Heart left ventricle (tissue), 16 donors: Measurements from ENCODE around the gene MBP. TPM values are rescaled to one million over a fixed set of nuclear protein-coding genes. Genes with fewer than 3 reads are reported as not detected.

Source experiments
- ATAC-seq, 4 donors: fragments of 200-7000 bp; cut with Tn5 transposase; one replicate each; pipeline ENCODE4 v1.9.1; 2020 to 2022; ENCODE audit warnings: moderate library complexity in 4 of 4, mild to moderate bottlenecking in 3 of 4, moderate number of reproducible peaks in 1 of 4
- DNase-seq, 5 donors: peaks; one replicate each; pipeline ENCODE4 v3.0.0-alpha.2; 2020
- H3K27ac ChIP-seq, 12 donors: fragments of 200-600 bp; sonication (generic) in 4 of 12; one replicate each; pipeline versions ENCODE4 v1.5.0 to v1.8.0; 2016 to 2022; ENCODE audit warnings: mild to moderate bottlenecking in 2 of 12
- H3K27me3 ChIP-seq, 9 donors: fragments of 200-600 bp; sonication (generic) in 2 of 9; one replicate each; pipeline versions ENCODE4 v1.5.1 to v1.8.0; 2016 to 2022; ENCODE audit warnings: mild to moderate bottlenecking in 3 of 9
- H3K36me3 ChIP-seq, 9 donors: fragments of 200-600 bp; sonication (generic) in 2 of 9; one replicate each; pipeline versions ENCODE4 v1.5.0 to v1.8.0; 2018 to 2022; ENCODE audit warnings: mild to moderate bottlenecking in 2 of 9
- H3K4me1 ChIP-seq, 12 donors: fragments of 200-600 bp; sonication (generic) in 4 of 12; one replicate each; pipeline versions ENCODE4 v1.5.0 to v1.8.0; 2016 to 2022; ENCODE audit warnings: mild to moderate bottlenecking in 3 of 12
- H3K4me3 ChIP-seq, 12 donors: fragments of 200-600 bp; sonication (generic) in 4 of 12; one replicate each; pipeline versions ENCODE4 v1.5.0 to v1.8.0; 2017 to 2022; ENCODE audit warnings: mild to moderate bottlenecking in 9 of 12, moderate library complexity in 4 of 12
- H3K9me3 ChIP-seq, 12 donors: fragments of 200-600 bp; sonication (generic) in 4 of 12; one replicate each; pipeline versions ENCODE4 v1.5.0 to v1.8.0; 2016 to 2022; ENCODE audit warnings: mild to moderate bottlenecking in 1 of 12
- POLR2A ChIP-seq, 2 donors: fragments of 450-650 bp; IDR thresholded peaks; one replicate each; pipeline ENCODE4 v1.6.1; 2017; ENCODE audit warnings: antibody characterized with exemption in 2 of 2, mild to moderate bottlenecking in 2 of 2, moderate library complexity in 2 of 2
- WGBS, 4 donors: extraction: QIAGEN DNeasy Blood & Tissue Kit in 2 of 4; methylation state at CpG; one replicate each; pipeline versions ENCODE4 v1.1.5 to v1.1.7; 2013 to 2018; 5-methylcytosine and 5-hydroxymethylcytosine counted together
- intact Hi-C, 10 donors: fragments of 100-400 bp; cut with DNase I; formaldehyde crosslinking; loops; one replicate each; pipeline versions ENCODE4 v1.11.1 to v1.14.2; 2022
- polyA plus RNA-seq, 2 donors: library from polyadenylated mRNA; stranded (reverse); fragments of 200-250 nt; gene quantifications; one replicate each; pipeline ENCODE4 v1.2.3, GENCODE V29; 2013
- total RNA-seq, 9 donors: library from RNA; depleted of rRNA in 2 of 9; stranded (reverse); fragments of >200 nt in 2 of 9; fragmentation: NEBNext Ultra II Directional in 3 of 9; extraction: Animal tissue kit (Norgen Biotek cat#: 25700) in 3 of 9; gene quantifications; one replicate each; pipeline versions ENCODE4 v1.1.0 to v1.2.4, GENCODE V29; 2016 to 2023
- TF ChIP-seq, protein P1 (sequence below), 12 donors: fragments of 200-600 bp; sonication (generic) in 4 of 12; IDR thresholded peaks; one replicate each; pipeline versions ENCODE4 v1.5.0 to v1.8.0; 2018 to 2022; ENCODE audit warnings: antibody characterized with exemption in 12 of 12, mild to moderate bottlenecking in 5 of 12
- donor health status: ischemic (EF 13 %, LVEDD 7.1; RV severe dilation, severe dysfunction).
- donor health status: healthy with polysubstance abuse.
- donor health status: DM: no; HTN: yes; CAD: no.
- donor health status: DM: no; HTN: no; CAD: no.
- donor health status: ischemic (EF 25% LVEDD 6.9; RV normal size, moderate dysfunction).
- donor health status: ischemic (EF 25% LVEDD 5.7; RV mildly dilated, moderate dysfunction).
- donor health status: healthy.
- donor health status: DM: yes; HTN: yes; CAD: no.
- donor health status: ischemic (EF 35%, LVEDD 5.7; RV mildly dilated, moderate dysfunction).
- donor health status: nonischemic (EF 11% LVEDD 7.7; RV severe dilation, severe dysfunction).
- donor health status: DM: yes; HTN: yes; CAD: no.
- donor health status: PGD.
- donor health status: ischemic (EF 29% LVEDD 5.4; RV normal size, mild dysfunction).
- donor health status: nonischemic (EF 23%, LVEDD 6.1; RV moderate dilation, normal function).

MBP gene
- total and polyA plus RNA-seq, 11 donors, result 7.7 to 93.0 (median 31.8) TPM

DNA sequence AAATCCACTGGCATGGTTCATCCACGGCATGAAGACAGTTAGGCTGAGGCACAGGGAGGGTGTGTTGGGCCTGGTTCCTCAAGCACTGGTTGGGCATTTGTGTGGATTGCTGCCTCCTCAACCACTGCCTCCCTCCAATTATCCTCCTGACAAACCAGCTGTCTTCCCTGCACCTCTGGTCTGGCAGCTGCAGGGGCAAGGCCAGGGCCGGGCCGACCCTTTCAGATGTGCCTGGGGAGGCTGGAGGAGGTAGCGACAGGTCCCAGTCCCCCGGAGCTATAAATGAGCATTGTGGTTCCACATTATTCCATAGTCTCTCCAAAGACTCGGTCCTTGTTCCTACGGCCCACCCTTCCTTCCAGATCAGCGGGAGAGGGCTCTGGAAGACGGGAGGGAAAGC is 86.2 kb downstream of the MBP start:
- Histone ChIP-seq H3K4me1 (peaks cover 0 to 16% (median 6%) of the 10 kb centered on the region in 12 donors), H3K9me3 (no peaks in the 10 kb centered on the region), H3K36me3 (peaks cover 0 to 28% (median 0%) of the 10 kb centered on the region in 9 donors), H3K27me3 (no peaks in the 10 kb centered on the region), H3K27ac (no peak overlapping the region), H3K4me3 (no peak overlapping the region)
- 67 to 78% (median 69%) methylated on average over 9 of the region's 9 CpGs for WGBS, 4 donors
- no peak for TF ChIP-seq POLR2A (IDR thresholded peaks at IDR 0.05)
- TF ChIP-seq, protein P1, sequence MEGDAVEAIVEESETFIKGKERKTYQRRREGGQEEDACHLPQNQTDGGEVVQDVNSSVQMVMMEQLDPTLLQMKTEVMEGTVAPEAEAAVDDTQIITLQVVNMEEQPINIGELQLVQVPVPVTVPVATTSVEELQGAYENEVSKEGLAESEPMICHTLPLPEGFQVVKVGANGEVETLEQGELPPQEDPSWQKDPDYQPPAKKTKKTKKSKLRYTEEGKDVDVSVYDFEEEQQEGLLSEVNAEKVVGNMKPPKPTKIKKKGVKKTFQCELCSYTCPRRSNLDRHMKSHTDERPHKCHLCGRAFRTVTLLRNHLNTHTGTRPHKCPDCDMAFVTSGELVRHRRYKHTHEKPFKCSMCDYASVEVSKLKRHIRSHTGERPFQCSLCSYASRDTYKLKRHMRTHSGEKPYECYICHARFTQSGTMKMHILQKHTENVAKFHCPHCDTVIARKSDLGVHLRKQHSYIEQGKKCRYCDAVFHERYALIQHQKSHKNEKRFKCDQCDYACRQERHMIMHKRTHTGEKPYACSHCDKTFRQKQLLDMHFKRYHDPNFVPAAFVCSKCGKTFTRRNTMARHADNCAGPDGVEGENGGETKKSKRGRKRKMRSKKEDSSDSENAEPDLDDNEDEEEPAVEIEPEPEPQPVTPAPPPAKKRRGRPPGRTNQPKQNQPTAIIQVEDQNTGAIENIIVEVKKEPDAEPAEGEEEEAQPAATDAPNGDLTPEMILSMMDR (IDR thresholded peaks at IDR 0.05), result no peak
- DNase-seq, result no peak
- no peak for ATAC-seq
- intact Hi-C loops, result no loop called here

GRCh38 chr18:77045677-77046076 is 86.9 kb downstream of the MBP start:
- ATAC-seq, result no peak
- no peak overlapping the region for H3K27ac ChIP-seq
- WGBS, 4 donors, result 86 to 90% (median 89%) methylated on average over 6 of the region's 6 CpGs

DNA sequence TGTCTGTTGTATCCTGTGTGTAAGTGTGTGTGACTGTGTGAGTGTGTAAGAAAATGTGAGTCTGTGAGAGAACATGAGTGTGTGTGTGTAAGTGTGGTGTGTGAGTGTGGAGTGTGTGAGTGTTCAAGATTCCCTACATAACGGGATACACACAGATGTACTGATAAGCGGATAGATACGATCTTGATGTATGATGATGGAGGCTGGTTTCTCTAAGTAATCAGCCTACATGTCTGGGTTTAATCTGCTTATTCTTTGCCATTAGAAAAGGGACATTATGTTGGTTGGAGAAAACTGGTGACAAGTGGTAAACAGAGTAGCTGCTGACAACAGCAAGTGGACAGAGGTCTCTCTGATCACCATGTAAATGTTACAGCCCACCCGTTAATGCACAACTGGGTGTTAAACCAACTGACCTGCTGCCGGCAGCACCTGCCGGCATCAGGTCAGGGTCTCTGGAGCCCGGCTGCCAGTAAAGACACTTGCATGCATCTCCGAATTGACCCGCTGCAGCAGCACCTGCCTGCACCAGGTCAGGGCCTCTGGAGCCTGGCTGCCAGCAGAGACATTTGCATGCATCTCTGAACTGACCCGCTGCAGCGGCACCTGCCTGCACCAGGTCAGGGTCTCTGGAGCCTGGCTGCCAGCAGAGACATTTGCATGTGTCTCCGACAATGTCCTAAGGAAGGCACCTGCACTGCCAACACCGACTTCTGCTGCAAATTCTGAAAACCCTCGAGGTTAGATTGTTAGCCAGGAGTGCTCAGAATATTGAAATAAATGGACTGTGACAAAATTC is 87.5 kb downstream of the MBP start:
- 66 to 80% (median 76%) methylated on average over 14 of the region's 14 CpGs for WGBS, 4 donors
- H3K36me3 ChIP-seq, result peaks cover 0 to 28% (median 0%) of the 10 kb centered on the region in 9 donors
- peak in 1 of 4 donors; percentile 13 for ATAC-seq
- no peak overlapping the region for H3K27ac ChIP-seq
- H3K4me1 ChIP-seq, result peaks cover 0 to 12% (median 4%) of the 10 kb centered on the region in 12 donors
- H3K9me3 ChIP-seq, result no peaks in the 10 kb centered on the region
- intact Hi-C loops, result no loop called here
- H3K27me3 ChIP-seq, result no peaks in the 10 kb centered on the region
- DNase-seq, result no peak
- no peak for TF ChIP-seq POLR2A (IDR thresholded peaks at IDR 0.05)
- TF ChIP-seq, protein P1 (IDR thresholded peaks at IDR 0.05), result no peak
- no peak overlapping the region for H3K4me3 ChIP-seq

More at GRCh38 chr18:77045677-77046076, 86.9 kb downstream of the MBP start:
- TF ChIP-seq, protein P1 (IDR thresholded peaks at IDR 0.05), result no peak
- no peak for TF ChIP-seq POLR2A (IDR thresholded peaks at IDR 0.05)
- Histone ChIP-seq H3K9me3 (no peaks in the 10 kb centered on the region), H3K36me3 (peaks cover 0 to 28% (median 0%) of the 10 kb centered on the region in 9 donors), H3K4me3 (no peak overlapping the region), H3K27me3 (no peaks in the 10 kb centered on the region), H3K4me1 (peaks cover 0 to 15% (median 6%) of the 10 kb centered on the region in 12 donors)
- DNase-seq, result no peak
- intact Hi-C loops, result no loop called here

DNA sequence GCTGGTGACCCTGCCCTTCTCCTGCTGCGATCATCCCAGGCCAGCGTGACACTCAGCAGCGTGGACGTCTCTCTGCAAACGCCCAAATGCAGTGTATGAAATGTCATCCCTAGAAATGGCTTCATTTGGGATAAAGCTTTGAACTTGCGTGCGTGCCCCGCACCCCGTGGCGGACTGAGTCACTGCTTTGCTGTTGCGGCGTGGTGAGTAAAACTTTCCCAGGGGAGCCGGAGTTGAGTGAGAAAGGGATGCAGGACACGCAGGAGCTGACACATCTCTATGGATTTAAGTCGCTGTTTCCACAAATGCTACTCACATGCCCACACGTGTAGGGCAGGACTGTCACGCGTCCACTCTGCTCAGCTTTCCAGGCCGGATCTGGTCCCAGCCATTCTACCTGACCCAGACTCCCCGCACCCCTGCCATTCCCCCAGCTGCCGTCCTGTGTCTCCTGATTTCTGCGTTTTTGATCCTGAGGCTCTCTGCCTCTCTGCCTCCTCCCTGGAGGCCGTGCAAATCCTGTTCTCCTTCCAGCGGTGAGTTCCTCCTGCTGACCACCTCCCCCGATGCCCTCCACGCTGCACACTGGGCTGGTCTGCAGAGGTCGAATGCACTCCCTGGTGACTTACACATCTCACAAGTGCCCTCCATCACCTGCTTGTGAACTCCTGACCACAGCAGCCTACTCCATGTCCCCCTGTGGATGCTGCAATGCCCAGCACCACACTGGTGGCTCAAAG is 88.9 kb downstream of the MBP start:
- no peaks in the 10 kb centered on the region for H3K9me3 ChIP-seq
- ATAC-seq, result peak in 1 of 4 donors; percentile 11
- H3K36me3 ChIP-seq, result peaks cover 0 to 28% (median 0%) of the 10 kb centered on the region in 9 donors
- intact Hi-C loops, result no loop called here
- H3K4me1 ChIP-seq, result peaks cover 0 to 12% (median 5%) of the 10 kb centered on the region in 12 donors
- no peak overlapping the region for H3K27ac ChIP-seq
- DNase-seq, result peak in 1 of 5 donors; percentile 21
- no peaks in the 10 kb centered on the region for H3K27me3 ChIP-seq
- no peak for TF ChIP-seq POLR2A (IDR thresholded peaks at IDR 0.05)
- TF ChIP-seq, protein P1 (IDR thresholded peaks at IDR 0.05), result no peak
- WGBS, 4 donors, result 83 to 89% (median 85%) methylated on average over 27 of the region's 27 CpGs
- H3K4me3 ChIP-seq, result no peak overlapping the region
